ENCODE data around the gene SPTBN1. TPM values are rescaled to one million over a fixed set of nuclear protein-coding genes. Genes with fewer than 3 reads are reported as not detected.
A peak's percentile ranks its signal among the peaks of the same experiment; 100 is the strongest.

Gene SPTBN1
- total and polyA plus RNA-seq, 2 experiments from 2014 or later, result 58.1 to 204 TPM

DNA sequence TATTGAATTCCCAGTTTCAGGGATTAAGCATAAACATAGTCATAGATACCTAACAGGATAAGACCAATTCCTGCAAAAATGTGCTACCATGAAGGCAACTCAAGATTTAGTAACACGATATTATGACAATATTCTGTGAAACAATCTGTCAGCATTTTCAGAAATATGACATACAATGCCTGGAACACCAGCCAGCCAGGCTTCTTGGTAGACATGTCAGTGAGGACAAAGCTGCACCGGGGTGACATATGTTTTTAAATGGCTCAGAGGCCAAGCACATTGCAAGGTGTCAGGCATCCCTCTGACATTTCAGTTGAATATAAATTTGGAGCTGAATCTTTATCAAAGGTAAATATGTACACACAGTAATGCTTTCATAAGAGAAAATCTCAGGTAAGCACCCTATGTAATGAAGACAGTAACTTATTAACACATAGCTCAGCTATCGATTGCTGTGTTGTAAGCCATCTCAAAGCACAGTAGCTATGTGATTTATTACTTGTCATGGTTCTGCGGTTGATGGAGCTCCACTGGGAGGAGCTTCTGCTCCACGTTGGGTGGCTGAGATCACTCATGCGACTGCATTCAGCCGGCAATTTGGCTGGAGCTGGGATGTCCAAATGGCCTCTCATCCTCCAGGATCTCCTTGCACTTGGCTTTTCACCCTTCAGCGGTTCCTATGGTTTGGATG, 235.5 kb downstream of the SPTBN1 start:
- no peak overlapping the region for H3K27ac ChIP-seq (ENCODE audit: low read depth)
- no peaks in the 10 kb centered on the region for H3K36me3 ChIP-seq (ENCODE audit: insufficient read depth)
- peaks cover 14% of the 10 kb centered on the region; the same call in 1 of the 2 replicates for H3K9me2 ChIP-seq (ENCODE audit: insufficient read depth)
- H3K4me1 ChIP-seq (ENCODE audit: insufficient read depth), result no peaks in the 10 kb centered on the region
- no peaks in the 10 kb centered on the region for H3K9me3 Mint-ChIP-seq
- H2AFZ ChIP-seq, result no peak overlapping the region
- H3K36me3 Mint-ChIP-seq (ENCODE audit: low read depth), result no peaks in the 10 kb centered on the region
- no peak for DNase-seq (ENCODE audit: low spot score)
- no peaks in the 10 kb centered on the region for H4K20me1 ChIP-seq (replicated peaks; ENCODE audit: insufficient read depth)
- H3K4me3 ChIP-seq, result no peak overlapping the region
- H3K4me3 Mint-ChIP-seq, result no peak overlapping the region
- H3K79me2 ChIP-seq (replicated peaks; ENCODE audit: insufficient read depth), result no peaks in the 10 kb centered on the region
- H3K27me3 ChIP-seq (ENCODE audit: insufficient read depth), result no peaks in the 10 kb centered on the region
- no peak overlapping the region for H3K4me2 ChIP-seq
- ATAC-seq, result no peak
- H3K27ac Mint-ChIP-seq, result no peak overlapping the region
- no peaks in the 10 kb centered on the region for H3F3A ChIP-seq (replicated peaks; ENCODE audit: low read depth)
- no peaks in the 10 kb centered on the region for H3K27me3 Mint-ChIP-seq (ENCODE audit: insufficient read depth, low read depth, poor library complexity)
- no peaks in the 10 kb centered on the region for H3K4me1 Mint-ChIP-seq
- no peak for TF ChIP-seq EZH2phosphoT487 (IDR thresholded peaks at IDR 0.05; ENCODE audit: unreplicated experiment)
- TF ChIP-seq CTCF (conservative IDR thresholded peaks at IDR 0.05; ENCODE audit: low read depth in 2 of 2), result peak in 1 of 2 experiments; percentile 39; a peak in 1 of 4 replicates
- TF ChIP-seq ZNF331 (CRISPR knock-in tag; IDR thresholded peaks at IDR 0.05; ENCODE audit: low read depth), result no peak
- no peak for TF ChIP-seq STAT1 (IDR thresholded peaks at IDR 0.05; ENCODE audit: unreplicated experiment)

- no peaks in the 10 kb centered on the region for H3K79me2 ChIP-seq (replicated peaks; ENCODE audit: insufficient read depth)
- Mint-ChIP-seq H3K27ac (no peak overlapping the region), H3K4me3 (no peak overlapping the region), H3K36me3 (ENCODE audit: low read depth) (peaks cover under 1% of the 10 kb centered on the region; the same call in 1 of the 3 replicates), H3K9me3 (peaks cover 3% of the 10 kb centered on the region), H3K4me1 (no peaks in the 10 kb centered on the region), H3K27me3 (ENCODE audit: insufficient read depth, low read depth, poor library complexity) (no peaks in the 10 kb centered on the region)
- no peaks in the 10 kb centered on the region for H3F3A ChIP-seq (replicated peaks; ENCODE audit: low read depth)
- ATAC-seq (no peak), DNase-seq (ENCODE audit: low spot score) (no peak)
- no peak overlapping the region for H3K27ac ChIP-seq (ENCODE audit: low read depth)
- no peaks in the 10 kb centered on the region for H4K20me1 ChIP-seq (replicated peaks; ENCODE audit: insufficient read depth)
- H3K27me3 ChIP-seq (ENCODE audit: insufficient read depth), result no peaks in the 10 kb centered on the region
- H3K36me3 ChIP-seq (ENCODE audit: insufficient read depth), result no peaks in the 10 kb centered on the region
- no peak overlapping the region for H3K4me3 ChIP-seq
- H3K4me1 ChIP-seq (ENCODE audit: insufficient read depth), result no peaks in the 10 kb centered on the region
- TF ChIP-seq CTCF (conservative IDR thresholded peaks at IDR 0.05; ENCODE audit: low read depth in 2 of 2), result no peak
- H2AFZ ChIP-seq, result no peak overlapping the region
- H3K9me2 ChIP-seq (ENCODE audit: insufficient read depth), result peaks cover 14% of the 10 kb centered on the region; the same call in 1 of the 2 replicates
- H3K4me2 ChIP-seq, result no peak overlapping the region
Measured at GRCh38 chr2:54692556-54692955, 236.4 kb downstream of the SPTBN1 start.

GRCh38 chr2:54695378-54695777, 239.3 kb downstream of the SPTBN1 start:
- peak; percentile 28; the same call in 1 of the 3 replicates for ATAC-seq
- no peak overlapping the region for H3K27ac Mint-ChIP-seq

More at GRCh38 chr2:54695378-54695777, 239.3 kb downstream of the SPTBN1 start:
- Histone ChIP-seq H3K79me2 (replicated peaks; ENCODE audit: insufficient read depth) (no peaks in the 10 kb centered on the region), H3K9me2 (ENCODE audit: insufficient read depth) (peaks cover 4% of the 10 kb centered on the region; the same call in 1 of the 2 replicates), H2AFZ (no peak overlapping the region; the same call in 1 of the 2 replicates), H3K4me1 (ENCODE audit: insufficient read depth) (no peaks in the 10 kb centered on the region), H3K27ac (ENCODE audit: low read depth) (no peak overlapping the region), H3F3A (replicated peaks; ENCODE audit: low read depth) (no peaks in the 10 kb centered on the region), H3K4me3 (no peak overlapping the region), H3K4me2 (no peak overlapping the region), H3K36me3 (ENCODE audit: insufficient read depth) (no peaks in the 10 kb centered on the region), H4K20me1 (replicated peaks; ENCODE audit: insufficient read depth) (no peaks in the 10 kb centered on the region), H3K27me3 (ENCODE audit: insufficient read depth) (no peaks in the 10 kb centered on the region)
- Mint-ChIP-seq H3K36me3 (ENCODE audit: low read depth) (peaks cover 7% of the 10 kb centered on the region), H3K27me3 (ENCODE audit: insufficient read depth, low read depth, poor library complexity) (peaks cover 2% of the 10 kb centered on the region), H3K9me3 (peaks cover 19% of the 10 kb centered on the region), H3K4me1 (no peaks in the 10 kb centered on the region), H3K4me3 (no peak overlapping the region)
- DNase-seq (ENCODE audit: low spot score), result no peak
- TF ChIP-seq CTCF (conservative IDR thresholded peaks at IDR 0.05; ENCODE audit: low read depth in 2 of 2) (peak in 1 of 2 experiments; percentile 14; a peak in 1 of 4 replicates), EZH2phosphoT487 (IDR thresholded peaks at IDR 0.05; ENCODE audit: unreplicated experiment) (no peak)

All from GM23338 (cell line).